Stimulated activated CD4-positive, alpha-beta T cell treated with anti-CD3 and anti-CD28 coated beads, Interleukin-15, amount 100 ng/mL, for 1 hour (primary cell): Measurements from ENCODE around the gene WDR3.
"Not testable (repeated sequence)": the region's sequence is repeated elsewhere in the genome, so short reads cannot be mapped to it uniquely, and the experiment has no call there.

Experiments used
- DNase-seq, 2 donors: peaks; one replicate each; pipeline ENCODE4 v3.0.0-alpha.2; 2020; ENCODE audit warnings: low read depth in 1 of 2, low spot score in 1 of 2

Gene WDR3

DNA sequence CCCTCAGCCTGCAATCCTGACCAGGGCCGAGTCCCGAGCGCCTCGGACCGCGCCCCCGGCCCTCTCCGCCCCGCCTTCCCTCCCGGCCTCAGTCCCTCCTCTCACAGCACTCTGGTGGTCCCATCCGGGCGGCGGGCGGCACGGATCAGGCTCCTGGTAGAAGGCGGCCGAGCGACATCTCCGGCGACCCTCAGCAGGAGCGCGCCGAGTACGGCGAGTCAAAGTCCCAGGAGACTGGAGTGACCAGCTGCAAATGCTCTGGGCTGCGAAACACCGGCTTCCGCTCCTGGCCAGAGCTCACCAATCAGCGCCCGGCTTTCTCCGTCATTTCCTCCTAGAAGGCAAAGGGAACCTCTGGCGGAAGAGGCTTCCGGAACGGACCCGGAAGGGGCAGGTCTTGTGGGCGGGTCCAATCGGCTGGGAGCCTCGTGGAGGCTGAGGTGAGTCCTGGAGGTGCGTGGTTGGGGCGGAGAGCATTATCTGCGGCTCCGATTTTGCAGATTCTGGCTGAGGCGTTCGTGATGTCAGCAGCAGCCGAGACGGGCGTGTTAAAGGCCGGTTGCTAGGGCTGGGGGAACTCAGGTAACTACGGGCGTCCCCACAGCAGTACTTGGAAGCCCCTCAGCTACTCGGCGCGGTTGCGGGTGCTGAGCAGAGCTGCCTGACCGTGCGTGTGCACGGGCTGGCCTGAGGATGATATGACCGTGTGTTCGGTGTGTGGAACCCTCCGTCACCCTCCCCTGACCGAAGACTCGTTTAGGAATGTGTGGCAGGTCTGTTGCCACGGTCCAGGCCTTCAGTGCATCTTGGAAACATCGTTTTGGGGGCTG, at the start of gene WDR3, which contains the start of gene GDAP2:
Gene WDR3 (plus strand): TSS at position 397 of the 830 bp plus-strand sequence. CDS start 3,581 bp downstream, outside the sequence.
Gene GDAP2 (minus strand): TSS at position 279 of the 830 bp plus-strand sequence. CDS start 9,264 bp downstream, outside the sequence.
- DNase-seq, result peak; percentile 84 to 90

DNA sequence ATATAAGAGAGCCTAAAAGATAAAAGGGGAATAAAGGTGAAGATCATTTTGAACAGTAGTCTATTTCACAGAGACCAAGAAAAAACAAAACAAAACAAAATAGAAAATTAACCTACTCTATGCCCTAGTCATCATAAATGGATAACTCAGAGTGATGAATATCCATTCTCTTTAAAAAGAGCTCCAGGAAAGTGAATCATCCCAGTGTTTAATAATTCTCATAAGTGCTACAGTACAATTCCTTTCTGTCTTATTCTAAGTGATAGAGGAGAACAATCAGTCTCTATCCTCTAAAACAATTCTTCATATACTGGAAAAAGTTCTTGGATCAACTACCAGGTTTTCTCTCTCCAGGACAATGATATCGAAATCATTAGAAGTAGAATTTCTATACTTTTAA, 45.9 kb upstream of the WDR3 start:
- no peak for DNase-seq

DNA sequence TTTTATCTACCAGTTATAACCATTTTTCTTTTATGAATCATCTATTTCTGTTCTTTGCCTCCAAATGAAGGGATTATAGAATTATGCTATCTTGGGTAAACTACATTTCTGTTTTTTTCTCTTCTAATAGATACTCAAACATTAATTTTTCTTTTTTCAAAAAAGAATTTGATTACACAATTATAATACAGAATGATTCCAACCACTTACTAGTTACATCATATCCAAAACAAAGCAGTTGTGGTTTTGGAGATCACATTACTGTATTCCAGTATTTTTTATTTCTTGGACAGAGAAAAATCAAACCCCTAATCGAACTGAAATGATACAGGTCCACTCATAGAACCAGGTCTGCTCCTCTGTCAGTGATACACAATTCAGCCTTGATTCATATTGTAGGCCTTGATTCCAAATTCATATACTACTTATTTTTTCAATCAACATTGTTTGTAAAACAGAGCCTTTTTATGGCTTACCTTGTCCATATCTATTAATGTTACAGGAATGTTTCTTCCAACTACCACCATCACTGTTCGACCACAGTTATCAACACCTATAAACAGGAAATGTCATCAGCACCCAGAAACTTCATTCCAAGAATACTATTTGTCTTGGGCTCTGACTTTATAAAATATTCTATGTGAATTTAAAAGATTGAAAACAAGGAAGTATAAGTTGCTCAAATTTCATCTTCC, 43.3 kb upstream of the WDR3 start:
- no peak for DNase-seq

DNA sequence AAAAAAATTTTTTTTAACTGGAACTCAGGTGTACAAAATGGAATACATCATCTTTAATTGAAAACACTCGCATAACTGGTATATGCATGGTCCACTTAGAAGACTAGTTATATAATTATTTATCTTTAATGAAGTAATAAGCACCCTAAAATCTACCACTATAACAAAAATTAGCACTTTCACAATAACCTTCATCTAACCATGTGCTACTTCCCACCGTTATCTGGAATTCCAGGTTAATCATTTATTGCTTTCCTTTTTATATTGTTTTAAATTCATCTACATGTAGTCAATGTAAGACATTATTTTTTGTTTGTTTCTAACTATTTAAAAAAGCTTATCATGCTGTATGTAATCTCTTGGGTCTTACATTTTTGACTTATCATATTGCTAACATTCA, 39.1 kb upstream of the WDR3 start:
- no peak for DNase-seq

DNA sequence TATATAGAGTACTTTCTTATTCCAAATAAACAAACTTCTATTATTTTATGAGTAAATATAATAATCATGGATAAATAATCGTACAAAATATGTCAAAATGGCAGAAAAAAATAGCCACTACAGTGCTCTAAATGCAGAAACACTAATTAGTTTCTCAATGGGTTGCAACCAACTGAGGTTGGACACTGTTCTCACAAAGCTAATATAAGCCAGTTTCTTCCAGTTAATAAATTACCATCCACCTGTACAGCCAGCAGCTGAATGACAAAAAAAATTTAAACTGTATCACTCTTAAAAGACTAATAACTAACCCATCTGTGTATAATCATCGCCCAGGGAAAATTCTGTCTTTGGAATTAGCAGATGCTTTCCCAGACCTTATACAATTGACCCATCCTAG, 37.0 kb upstream of the WDR3 start:
- no peak for DNase-seq

DNA sequence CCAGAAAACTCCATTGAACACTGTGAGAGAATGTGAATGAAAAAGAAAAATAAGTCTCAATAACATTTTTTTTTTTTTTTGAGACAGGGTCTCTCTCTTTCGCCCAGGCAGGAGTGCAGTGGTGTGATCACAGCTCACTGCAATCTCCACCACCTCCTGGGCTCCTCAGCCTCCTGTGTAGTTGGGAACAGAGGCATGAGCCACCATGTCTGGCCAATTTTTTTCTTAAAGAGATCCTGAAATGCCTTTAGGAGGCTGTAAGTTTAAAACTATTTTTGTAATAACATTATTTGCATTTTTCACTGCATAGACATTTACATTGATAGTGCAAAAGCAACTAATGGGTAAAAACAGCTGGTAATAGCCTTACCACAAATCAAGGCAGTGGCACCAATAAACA, 35.5 kb upstream of the WDR3 start:
- DNase-seq, result no peak

DNA sequence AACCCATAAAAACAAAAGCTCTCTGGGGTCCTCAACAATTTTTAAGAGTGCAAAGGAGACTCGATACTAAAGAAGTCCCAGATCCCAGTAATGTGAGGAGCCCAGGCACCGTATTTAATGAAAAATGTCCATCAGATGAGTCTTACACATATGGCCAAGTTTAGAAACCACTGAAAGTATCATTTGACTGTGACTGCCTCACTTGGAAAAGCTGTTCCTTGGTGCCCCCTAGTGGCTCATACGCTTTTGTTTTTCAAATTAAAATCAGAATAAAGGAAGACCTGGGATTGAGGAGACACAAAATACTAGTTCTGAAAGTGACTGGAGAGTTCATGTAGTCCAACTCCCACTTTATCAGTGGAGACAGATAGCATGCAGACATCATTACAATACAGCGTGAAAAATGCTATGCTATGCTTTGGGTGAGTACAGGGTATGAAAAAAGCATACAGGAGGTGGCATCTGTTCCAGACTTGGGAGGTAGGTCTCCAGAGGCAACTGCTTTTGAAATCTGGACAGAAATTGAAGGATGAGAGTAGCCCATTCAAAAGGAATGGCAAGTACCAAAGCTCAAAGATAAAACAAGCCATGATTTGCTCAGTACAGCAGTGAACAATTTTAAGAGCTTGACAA, 33.9 kb upstream of the WDR3 start:
- DNase-seq, result peak; percentile 3 to 9

DNA sequence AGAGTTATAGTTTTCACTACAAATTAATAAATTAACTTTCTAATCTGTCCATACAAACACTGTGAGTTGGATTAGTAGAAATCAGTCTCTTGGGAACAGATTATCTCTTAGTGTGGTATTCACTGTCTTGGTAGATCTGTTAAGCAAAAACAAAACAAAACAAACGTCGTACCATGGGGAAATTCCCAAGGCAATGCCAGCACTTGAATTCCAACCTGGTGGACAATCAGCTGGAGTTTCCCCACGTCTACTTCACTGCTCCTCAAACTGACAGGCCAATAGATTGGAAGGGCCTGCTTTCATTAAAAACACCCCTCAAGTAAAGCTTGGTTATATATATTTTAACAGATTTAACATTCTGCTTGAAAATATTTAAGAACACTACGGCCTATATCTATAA, 32.0 kb upstream of the WDR3 start:
- no peak for DNase-seq

DNA sequence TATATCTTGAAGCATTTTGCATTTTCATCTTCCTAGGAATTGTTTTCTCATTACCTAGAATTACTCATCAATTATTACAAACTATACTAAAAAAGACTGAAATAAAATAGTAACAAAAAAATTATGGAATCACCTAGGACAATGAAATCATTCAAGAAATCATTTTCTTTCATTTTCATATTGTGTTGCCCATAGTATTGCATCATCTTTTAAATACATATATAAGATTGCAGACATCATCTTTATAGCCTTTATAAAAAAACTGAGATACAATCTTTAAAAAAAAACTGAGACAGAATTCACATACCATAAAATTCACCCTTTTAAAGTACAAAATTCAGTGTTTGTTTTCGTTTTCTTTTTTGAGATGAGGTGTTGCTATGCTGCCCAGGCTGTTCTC, 29.7 kb upstream of the WDR3 start:
- no peak for DNase-seq

DNA sequence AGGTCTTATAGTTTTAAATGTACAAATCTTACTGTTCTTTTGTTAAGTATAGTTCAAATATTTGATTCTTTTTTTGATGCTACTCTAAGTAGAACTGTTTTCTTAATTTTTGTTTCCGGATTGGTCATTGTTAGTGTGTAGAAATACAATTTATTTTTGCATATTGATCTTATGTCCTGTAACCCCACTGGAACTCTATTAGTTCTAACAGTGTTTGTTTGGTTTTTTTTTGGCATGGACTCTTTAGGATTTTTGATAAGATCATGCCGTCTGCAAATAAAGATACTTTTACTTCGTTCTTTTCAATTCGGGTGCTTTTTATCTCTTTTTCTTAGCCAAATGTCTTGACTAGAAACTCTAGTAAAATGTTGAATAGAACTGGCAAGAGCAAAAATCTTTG, 26.6 kb upstream of the WDR3 start:
- no peak for DNase-seq

DNA sequence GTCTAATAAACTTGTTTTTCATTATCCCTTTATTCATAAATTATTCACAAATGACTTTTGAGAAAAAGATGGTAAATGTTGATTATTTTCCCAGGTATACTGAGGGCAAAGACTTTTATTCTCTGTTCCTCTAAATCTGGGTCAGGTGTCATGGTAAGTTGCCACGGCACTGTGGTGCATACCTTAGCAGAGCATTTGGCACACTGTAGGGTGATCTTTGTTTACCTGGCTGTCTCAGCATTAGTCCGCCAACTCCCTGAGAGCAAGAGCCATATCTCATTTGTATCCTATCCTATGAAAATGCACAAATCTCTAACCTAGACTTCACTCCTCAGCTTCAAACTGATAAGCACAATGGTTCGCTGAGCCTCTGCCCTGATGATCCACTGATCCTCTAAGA, 25.1 kb upstream of the WDR3 start:
- DNase-seq, result no peak

DNA sequence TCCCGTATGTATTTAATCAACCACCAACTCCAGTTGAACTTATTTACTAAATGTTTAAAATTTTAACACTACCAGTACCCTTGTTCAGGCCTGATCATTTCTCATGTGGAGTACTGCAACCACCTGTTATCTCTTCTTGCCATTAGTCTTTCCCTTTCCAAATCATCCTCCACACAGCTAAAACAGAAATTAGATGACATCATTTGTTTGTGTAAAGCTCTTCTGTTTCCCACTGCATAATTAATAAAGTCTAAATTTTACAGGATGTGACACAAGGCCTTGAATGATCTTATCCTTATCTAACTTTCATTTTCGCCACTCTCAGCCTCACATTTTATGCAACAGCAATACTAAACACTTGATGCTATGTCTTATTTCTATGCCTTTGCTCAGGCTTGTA, 24.5 kb upstream of the WDR3 start:
- no peak for DNase-seq

DNA sequence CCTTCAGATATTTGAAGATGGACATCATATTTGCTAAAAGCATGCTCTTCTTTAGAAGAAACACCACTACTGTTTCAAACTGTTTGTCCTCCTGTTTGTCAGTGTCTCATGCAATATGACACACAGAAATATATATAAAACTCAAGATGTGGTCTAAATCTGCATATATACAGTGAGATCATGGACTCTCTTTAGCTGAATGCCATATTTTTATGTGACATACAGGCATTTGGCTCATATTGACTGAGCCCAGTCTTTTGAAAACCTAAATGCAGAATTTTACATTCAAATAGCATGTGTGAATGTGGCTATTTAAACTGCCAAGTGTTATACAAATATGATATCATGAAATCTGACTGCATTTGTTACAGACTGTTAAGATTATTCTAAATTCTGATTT, 18.5 kb upstream of the WDR3 start:
- DNase-seq, result no peak

DNA sequence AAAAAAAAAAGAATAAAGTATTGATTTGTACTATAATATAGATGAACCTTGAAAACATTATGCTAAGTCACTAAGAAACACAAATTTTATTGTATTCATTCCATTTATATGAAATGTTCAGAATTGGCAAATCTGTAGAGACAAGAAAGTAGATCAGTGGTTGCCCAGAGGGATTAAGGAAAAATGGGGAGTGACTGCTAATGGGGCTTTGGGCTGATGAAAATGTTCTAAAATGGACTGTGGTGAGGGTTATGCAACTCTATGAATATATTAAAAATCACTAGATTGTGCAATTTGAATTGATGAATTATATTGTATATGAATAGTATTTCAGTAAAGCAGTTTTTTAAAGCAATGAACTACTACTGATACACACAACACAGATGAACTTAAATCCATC, 10.2 kb upstream of the WDR3 start:
- DNase-seq, result no peak

DNA sequence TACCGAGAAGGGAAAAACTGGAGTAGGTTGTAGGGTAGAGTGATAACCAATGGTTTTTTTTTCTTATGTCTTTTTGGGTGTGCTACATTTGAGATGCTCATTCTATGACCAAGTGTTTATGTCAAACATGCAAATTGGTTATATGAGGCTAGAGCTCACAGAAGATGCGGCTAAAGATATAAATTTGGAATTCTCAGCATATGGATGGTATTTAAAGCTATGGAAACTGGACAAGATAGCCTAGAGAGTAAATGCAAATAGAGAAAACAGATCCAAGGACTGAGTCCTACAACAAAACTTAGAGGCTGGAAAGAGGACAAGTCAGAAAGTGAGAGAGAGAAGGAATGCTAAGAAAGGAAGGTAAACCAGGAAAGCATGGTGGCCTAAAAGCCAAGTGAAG, 7.5 kb upstream of the WDR3 start:
- DNase-seq, result no peak

DNA sequence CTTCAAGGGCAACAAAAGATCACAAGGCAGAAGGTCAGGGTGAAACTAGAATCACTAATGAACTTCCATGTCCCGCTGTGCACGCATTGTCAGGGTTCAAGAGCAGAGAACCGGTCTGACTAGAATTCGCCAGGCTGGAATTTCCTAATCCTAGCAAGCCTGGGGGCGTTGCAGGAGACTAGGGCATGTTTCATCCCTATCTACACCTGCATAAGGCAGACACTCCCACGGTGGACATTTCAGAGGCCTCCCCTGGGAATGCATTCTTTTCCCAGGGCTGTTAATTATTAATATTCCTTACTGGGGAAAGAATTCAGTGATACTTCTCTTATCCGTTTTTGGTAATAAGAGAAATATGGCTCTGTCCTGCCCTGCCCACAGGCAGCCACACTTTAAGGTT, 6.8 kb upstream of the WDR3 start:
- not testable (repeated sequence) for DNase-seq

DNA sequence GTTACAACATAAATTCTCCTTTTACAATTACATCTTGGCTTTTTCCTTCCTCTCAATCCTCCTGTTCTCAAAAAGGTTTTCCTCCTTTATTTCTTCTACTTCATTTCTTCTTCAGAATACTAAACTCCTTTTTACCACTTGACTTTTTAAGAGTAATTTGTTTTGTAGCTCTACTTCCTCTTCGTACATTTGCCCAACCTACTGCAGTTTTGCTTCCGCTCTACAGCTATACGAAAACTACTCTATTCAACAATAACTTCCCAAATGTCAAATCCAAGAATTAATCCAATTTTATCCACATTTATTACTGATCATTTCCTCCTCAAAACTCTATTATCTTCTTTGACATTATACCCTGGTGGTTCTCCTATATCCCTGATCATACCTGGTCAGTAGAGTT, 3.6 kb upstream of the WDR3 start:
- DNase-seq, result no peak

DNA sequence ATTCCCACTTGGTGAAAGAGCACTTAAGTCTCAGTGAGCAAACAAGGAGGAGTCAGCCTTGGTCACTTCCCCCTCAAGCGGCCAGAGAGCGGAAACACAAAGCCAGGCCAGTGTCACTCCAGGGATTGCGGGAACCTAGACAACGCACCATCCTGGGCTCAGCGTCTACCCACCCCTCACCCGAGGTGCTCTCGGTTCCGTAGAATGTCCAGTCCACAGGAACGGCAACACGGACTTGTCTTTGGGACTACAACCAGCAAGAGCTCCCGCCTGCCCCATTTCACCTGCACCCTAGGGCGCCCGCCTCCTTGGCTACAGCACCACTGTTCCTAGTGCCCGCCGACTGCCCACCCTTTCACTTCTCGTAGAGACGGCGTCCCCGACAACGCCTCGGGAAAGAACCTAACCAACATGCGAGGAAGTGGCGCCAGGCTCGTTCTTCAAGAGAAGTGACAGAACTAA, 627 bp upstream of the WDR3 start:
- DNase-seq, result peak in 1 of 2 donors; percentile 1

DNA sequence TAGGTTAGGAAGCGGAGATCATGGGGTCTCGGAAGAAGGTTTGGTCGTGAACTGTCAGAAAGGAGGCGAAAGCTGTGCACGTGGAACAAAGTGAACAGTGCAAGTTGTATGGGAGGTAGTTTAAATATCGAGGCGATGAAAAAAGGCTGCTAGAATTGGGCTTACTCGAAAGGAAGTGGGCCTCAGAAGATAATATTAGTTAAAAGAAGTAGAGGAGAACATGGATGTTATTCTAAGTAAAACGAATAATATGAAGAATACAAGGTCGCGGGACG, 571 bp downstream of the WDR3 start:
- no peak for DNase-seq

DNA sequence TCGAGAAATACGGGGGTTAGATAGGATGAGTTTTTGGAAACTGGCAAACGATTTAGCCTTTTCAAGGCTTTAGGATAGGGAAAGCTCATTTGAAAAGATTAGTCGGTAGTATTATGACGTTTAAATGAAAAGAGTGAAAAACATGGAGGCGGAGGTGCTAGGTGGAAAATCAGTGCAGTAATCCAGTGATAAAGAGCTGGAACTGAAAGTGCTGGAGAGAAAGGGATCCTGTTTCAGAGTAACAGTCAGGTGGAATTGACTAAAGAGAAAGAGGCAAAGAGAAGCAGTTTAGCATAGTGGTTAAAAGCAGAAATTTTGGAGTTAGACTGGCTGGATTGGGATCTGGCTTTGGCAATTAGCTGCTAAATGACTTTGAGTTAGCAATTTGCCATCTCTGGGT, 945 bp downstream of the WDR3 start:
- DNase-seq, result no peak

DNA sequence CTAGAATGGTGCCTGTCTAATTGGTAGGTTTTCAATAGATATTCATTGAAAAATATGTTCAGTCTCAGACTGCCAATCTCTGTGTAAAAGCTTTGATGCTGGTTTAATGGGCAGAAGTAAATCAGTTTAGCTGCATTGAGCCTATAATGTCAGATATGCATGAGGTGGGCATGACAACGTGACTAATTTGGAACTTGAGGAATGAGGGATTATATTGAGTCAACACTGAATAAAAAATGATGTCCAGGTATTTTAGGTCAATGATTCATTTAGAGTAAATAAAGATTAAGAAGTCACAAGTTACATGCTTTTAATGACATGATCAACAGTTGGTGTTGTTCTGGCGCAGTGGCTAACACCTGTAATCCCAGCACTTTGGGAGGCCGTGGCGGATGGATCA, 3.0 kb downstream of the WDR3 start:
- DNase-seq, result no peak

DNA sequence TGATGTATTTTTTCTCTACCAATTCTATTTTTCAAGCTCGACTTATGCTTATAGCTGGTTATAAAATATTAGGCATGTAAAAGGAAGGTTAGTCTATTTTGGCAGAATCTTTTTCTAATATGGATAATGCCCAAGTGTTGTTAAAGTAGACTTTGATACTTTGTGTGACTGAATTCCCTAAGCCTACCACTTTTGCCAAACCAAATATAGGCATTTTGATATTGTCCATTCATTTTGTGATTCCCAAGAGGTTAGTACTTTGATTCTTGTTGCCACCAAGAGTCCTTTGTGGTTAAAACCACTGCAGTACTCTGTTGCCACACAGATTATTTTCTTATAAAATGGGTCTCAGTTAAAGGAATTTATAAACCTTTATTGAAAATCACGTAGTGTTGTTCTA, 4.2 kb downstream of the WDR3 start:
- DNase-seq, result no peak
